AG08395 (cell line): ENCODE data around the gene STK17B.

Experiments
- DNase-seq: peaks from one replicate; pipeline ENCODE4 v3.0.0; 2012; ENCODE audit warnings: mixed read lengths, low spot score

Gene STK17B

DNA sequence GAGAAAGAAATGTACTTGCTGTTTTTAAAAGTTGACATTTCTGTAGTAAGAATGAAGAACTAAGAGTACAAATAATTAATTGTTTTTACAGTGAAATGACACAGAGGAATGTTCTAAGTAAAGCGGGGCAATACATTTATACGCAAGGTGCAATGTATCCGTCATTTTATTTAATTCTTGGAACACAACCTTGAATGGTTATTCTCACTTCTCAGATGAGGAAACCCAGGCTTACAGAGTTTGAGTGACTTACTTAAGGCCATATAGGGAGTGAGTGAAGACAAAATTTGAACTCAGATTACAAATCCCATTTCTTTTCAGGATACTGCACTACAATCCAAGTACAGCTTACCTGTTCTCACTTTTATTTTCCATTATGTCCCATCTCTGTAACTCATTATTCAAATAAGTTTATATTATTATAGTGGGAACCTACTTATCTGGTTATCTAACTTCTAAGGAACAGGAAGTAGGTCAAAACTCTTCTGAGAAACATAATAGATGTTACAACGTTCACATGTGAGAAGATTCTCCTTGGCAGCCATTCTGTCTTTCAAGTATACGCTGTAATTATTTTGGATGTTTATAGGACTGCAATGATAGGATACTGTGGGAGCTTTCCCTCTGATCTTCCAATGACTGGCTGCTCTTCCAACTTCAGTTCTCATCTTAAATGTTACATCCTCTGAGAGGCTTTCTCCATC is 12.3 kb upstream of the STK17B start:
- no peak for DNase-seq

DNA sequence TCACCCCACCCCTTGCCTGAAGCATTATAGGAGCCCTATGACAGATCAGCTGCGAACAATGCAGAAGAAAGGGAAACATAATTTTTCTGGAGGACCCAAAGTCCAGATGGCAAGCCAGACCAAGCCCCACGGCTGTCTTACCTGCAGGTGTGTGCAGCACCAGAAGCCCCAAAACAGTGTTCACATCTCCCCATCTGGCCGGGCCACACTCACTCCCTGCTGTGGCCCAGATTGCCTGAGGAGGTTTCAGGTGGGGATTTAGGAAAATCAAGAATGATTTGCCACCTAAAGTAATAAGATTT is 11.7 kb upstream of the STK17B start:
- DNase-seq = no peak

DNA sequence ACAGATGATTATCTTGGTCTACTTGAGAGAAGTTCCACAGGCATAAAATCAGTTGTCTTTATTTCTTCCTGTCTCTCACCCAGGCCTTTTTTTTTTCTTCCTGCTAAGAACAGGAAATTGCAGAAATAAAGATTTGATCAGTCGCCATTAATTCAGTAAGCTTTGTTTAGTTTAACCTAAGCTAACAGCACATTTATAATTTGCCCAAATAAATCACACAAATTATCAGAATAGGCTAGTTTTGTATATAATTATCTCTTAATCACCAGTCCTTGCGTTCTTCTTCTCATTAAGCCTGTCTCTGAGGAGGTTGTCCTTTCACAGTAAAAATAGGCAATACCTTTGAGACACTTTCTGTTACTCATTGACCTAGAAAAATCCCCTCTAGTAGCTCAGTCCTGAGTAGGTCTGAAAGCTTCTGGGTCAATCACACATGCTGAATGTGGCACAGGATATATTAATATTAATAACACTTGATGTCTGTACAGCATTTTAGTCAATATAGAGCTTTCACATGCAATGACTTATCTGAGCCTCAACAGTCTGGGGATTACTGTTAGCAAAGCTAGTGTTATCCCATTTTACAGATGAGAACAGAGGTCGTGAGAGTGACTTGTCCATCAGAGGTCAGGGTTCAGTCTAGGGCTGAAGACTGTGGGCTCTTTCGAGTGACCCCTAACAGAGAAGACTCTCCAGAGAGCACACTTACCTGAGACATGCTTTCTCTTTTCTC is 11.2 kb upstream of the STK17B start:
- no peak for DNase-seq

DNA sequence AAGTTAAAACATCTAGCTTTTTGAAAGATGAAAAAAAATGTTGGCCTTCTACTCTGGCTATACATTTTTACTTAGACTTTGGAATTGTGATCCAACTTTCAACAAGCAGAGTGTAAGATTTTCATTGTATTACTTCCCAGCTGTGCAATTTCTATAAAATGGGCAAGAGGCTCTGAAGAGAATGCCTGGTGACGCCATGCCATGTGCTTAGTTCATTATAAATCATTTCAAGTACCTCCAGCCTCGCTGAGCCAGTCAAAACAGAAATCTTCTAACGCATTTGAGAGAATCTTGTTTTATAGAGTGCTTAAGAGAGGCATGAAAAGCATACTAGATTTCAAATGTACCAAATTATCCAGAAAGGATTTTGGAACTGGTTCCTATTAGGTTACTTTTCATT is 10.1 kb upstream of the STK17B start:
- DNase-seq = no peak

DNA sequence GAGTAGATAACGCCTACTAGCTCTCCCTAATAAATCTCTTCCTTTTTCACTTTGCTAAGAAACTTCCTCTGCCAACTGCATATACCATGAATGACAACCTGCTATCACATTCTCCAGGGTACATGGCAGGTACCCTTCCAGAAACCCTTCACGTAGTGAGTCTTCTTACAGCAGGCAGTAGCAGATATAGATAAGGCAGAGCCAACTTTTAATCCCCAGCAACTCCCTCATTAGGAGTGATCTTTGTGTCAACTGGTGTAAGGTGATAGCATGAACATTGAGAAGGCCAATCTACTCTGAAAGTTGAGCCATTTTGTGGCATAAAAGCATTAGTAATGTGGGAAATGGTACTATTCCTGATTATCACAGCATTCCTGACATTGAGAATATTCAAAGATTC is 5.7 kb upstream of the STK17B start:
- no peak for DNase-seq

DNA sequence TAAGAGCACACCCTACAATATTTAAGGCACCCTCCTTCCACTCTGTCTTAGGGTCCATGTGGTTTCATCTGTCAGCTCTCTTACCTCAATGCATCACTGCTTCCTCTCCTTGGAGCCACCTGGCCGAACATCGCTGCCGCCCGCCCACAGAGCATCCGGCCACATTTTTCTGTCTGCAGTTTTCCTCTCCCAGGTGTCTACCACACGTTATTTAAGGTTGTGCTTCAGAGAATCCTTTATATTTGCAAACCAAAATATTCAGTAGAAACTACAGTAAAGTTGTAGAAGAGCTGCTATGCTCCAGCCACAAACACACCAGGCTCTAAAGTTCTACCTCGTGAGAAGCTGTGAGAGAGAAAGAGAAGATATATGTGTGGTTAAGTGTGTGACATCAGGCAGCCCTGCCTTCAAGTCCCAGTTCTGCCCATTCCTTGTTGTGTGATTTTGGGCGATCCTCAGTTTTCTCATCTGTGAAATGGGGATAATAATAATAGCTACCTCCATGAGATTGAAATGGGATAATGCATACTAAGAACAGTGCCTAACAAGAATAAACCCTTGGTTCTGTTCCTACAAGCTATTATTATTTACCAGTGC is 4.9 kb upstream of the STK17B start:
- no peak for DNase-seq

DNA sequence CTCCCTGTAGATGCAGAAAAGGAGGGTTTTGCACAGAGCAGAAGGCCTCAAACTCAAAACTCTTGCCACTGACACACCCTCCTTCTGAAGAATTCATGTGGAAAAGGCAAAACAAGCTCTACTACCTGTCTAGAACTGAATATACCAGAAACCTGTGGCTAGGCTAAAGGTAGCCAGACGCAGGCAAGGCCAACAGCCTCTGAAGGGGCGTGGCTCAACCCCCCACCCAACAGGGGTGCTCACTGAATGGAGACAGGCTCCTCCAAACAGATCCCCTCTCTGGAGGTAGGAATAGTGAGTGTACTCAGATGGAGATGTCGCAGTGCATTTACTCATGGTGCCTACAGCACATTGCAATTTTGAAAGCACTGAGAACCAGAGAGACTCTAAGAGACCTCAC is 3.0 kb upstream of the STK17B start:
- DNase-seq = no peak

DNA sequence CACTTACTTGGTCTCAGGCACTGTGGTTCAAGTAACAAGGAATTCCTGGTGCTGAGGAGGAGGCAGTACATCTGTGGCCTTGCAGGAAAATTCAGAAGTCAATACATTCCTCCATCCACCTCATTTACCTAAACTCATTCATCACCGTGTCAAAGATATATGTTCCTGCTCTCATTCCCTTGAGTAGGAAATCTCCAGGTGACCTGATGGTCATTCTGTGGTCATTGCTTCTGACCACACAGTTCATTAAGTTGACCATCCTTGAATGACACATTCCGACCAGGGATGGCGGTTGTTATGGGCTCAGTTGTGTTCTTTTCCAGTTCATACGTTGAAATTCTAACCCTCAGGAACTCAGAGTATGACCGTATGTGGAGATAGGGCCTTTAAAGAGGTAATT is 2.1 kb upstream of the STK17B start:
- DNase-seq = no peak

DNA sequence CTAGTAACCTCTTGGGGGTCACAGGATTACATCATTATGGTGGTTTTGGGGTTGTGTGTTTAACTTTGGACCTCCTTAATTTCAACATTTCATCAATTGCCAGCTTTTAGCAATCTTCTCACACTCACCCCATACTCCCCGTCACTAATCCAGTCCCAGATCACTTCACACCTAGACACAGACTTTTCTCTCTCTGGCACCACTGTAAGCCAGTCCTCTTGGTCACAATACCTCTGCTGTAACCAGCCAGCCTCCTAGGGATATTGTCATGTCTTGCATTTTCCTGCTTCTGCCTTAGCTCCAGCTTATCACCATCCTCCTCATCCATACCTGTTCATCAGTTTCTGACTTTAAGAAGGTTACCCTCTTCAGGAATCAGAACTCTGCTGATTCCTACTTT is 1.6 kb upstream of the STK17B start:
- no peak for DNase-seq

DNA sequence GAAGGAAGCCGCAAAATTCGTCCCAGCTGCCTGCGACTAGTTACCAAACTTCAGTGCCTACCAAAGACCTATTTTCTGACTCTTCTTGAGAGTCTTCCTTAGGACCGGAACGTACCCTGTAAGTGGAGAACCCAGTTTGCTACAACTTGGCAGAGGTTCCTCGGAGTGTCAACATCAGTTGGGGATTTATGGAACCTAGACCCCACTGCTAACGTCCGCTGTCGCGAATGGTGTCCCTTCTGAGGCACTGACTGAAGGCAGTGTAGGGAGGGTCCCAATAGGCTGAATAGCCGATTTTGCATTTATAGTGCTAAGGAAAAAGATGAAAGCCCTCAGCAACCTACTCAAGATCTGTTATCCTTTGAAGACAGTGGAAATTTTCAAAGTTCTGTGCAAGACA is 568 bp upstream of the STK17B start:
- no peak for DNase-seq

DNA sequence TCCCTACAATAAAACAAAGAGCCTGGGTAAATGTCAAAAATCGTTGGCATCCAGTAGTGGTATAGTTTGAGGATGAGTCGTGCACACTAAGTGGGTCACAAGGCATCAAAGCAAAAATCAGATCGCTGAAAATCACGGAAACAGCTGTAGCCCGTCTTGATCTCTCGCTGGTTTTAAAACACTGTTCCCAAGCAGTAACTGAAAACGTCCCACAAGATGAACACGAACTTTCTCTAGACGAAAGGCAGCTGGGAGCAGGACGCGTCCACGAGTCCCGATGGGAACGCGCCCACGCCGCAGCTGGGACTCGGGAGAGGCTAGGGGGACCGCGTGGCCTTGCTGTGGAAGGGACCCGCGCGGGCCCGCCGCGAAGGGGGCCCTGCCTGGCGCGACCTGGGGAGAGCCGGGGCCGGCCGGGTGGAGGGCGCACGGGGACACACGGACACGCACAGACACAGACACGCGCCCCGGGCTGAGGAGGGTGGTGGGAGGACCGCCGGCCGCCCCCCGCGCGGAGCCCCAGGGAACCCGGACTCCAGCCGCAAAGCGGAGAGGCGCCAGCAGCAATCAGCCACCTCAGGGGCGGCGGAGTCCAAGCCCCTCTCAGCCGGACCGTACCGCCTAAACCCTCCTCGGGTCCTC is 651 bp downstream of the STK17B start:
- peak; percentile 44 for DNase-seq

DNA sequence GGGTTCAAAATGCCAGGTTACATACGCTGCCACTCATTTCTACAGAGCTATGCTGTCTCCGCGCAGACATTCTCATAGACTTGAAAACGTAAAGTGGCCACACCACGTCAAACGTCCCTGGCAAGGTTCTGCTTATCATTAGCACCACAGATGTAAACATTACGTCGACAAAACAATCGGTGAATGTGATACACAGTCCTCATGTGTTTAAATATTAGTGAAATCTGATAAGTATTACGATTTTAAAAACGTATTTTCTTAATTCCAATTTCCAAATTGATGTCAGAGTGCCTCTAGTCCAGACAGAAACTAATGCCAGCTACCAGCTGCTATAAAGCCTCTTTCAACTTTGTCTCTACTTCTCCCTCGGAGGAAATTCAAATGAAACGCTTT is 1.2 kb downstream of the STK17B start:
- DNase-seq = no peak

DNA sequence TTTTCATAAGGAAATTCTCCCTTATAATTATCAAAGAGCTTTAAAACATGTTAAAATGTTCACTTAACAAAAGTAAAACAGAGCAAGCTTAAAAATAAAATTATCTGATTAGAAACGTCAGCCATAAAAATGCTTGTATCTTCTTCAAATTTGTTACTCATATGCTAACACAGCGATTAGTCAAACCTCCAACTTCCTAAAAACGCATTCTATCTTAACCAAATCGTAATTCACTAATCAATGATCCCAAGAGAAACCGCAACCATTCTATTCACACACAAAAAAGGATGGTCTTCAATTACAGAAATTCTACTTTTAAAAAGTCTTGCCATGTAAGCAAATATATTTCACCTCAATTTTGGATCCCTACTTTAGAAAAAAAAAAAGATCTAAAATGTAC is 1.9 kb downstream of the STK17B start:
- no peak for DNase-seq

DNA sequence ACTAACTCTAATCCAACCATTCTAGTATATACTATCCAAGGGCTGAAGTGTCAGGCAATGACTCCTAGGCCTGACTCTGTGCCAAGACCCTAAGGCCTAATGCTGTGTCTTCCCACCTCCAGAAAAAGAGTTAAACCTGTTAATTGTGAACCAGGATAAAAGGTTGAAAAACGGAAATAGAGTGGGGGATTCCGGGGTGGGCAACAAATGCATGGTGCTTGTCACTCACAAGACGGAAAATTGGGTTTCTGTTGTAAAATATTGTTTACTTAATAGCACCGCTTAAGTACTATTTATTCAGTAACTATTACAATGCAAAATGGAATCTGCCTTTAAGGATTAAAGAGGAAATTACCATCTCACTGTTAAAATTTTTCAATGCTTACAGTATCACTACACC is 3.2 kb downstream of the STK17B start:
- no peak for DNase-seq

DNA sequence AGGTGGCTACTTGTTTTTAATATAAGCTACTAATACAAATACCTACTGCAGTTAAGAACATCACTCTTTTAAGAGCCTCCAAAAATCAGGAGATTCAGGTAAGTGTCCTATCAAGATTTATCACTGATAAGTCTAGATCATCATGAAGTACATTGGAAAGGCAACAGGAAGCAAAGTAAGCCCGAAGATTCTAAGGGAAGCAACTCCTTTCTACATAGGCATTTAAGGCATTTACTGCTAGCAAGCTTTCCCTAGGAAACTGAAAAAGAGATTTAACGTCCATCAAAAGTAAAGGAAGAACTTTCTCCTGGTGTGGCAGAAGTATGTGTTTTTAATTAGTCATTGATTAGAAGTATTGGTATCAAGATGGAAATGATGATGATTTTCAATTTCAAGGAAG is 3.7 kb downstream of the STK17B start:
- no peak for DNase-seq

DNA sequence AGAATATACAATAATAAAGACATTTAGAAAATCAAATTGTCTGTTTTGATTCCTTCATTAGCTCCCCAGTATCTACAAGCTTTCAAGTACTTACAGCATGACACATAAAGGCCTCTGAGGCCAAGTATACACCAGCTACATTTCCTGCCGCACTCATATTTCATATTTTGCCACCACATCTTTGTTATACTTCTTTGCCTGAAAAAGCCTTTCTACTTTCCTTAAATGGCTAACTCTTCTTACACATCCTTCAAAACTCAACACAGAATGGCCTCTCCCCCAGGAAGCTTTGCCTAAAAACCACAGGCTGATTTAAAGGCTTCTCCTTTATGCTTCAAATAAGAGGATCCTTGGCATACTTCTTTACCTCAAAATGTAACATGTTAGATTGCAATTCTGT is 4.5 kb downstream of the STK17B start:
- no peak for DNase-seq

DNA sequence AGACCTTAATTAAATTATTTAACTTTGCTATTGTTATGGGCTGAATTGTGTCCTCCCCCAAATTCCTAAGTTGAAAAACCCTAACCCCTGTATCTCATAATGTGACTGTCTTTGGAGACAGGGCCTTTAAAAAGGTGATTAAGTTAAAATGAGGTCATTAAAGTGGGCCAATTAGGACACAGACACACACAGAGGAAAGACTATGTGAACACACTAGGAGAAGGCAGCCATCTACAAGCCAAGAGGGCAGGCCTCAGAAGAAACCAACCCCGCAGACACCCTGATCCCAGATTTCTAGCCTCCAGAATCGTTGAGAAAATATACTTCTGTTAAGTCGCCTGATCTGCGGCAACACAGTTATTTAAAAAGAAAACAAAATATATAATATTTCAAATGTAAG is 6.4 kb downstream of the STK17B start:
- DNase-seq = no peak

DNA sequence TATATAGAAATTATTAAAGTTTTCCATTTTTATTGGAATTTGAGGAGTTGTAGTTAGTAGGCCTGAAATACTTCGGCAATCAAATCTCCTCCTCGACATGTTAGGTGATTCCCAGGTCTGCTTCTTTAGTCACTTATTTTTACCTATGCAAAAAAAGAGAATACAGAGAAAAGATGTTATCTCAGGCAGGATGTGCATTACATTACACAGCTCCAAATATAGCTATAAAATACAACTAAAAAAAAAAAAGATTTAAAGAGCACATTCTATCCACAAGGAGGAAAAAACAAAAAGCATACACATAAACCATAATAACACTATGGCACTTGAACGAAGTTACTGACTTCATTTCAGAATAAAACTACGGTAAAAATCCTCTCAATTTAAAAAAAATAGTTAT is 8.1 kb downstream of the STK17B start:
- DNase-seq = no peak

DNA sequence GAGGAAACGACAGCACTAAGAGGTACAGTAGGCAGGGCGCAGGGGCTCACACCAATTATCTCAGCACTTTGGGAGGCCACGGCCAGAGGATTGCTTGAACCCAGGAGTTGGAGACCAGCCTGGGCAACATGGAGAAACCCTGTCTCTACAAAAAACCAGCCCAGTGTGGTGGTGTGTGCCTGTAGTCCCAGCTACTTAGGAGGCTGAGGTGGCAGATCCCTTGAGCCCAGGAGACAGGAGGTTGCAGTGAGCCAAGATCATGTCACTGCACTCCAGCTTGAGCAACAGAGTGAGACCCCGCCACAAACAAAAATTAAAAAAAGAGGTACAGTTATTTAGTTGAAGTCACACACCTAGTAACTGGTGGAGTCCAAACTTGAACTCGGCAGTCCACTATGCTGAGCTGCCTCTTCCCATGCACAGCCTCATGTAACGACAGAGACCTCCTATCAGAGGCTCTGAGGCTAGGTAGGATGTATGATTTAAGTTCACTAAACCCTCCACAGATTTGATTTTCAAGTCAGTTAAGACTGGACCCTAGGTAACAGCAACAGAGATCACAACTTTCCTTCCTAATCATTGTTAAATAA is 8.7 kb downstream of the STK17B start:
- DNase-seq = no peak

DNA sequence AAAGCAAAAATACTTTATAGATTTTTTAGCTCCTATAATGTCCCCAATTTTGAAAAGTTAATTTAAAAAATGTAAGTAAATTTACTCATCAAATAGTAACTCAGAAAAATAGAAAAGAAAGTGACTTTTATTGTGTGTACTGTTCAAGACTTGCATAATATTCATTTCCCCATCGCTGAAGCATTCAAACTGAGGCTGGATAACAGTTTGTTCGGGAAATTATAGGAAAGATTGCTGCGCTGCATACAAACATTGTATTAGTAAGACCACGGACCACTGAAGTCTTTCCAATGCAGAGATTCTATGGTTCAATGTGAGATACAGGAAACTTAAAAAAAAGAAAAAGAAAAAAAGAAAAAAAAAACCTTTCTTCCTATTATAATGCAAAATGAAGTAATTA is 10.4 kb downstream of the STK17B start:
- DNase-seq = no peak

DNA sequence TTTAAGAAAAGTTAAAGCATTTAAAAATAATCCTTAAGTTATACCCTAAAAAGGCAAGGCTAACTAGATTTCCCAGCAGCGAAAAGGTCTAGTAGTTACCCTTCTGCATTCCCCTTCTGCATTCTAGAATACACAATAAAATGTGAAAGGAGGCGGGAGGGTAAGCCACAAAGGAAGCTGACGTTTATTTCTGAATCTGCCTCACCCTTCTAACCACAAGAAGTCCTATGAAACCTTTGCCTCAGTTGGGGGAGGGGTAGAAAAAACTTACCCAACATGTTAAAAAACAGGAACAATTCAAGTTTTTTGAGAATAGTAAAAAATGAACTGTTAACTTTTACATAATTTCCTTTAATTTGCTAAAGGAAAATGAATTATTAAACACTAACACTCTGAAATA is 11.3 kb downstream of the STK17B start:
- peak; percentile 79 for DNase-seq

DNA sequence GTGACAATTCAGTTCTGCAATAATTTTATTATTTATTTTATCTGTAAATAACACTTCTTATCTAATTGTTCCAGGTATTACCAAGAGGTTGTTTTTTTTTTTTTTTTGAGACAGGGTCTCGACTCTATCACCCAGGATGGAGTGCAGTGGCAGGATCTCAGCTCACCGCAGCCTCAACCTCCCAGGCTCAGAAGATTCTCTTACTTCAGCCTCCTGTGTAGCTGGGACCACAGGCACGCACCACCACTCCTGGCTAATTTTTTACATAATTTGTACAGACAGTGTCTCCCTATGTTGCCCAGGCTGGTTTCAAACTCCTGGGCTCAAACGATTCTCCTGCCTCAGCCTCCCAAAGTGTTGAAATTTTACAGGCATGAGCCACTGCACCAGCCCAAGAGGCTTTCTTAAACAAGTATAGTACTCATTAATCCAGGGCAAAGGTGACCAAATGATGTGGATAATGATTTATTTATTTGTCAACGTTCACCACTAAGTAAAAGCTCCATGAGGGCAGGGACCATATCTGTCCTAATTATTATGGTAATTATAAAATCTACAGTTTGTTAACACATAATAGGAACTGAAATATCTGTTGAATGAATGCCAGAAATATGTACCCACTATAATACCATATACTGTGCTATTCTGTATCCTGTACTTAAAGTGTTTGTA is 12.0 kb downstream of the STK17B start:
- no peak for DNase-seq
